Measurements from ENCODE around the gene KRTAP20-4.

GRCh38 chr21:30652891-30653290, 32.5 kb downstream of the KRTAP20-4 start:
- TF ChIP-seq CTCF (conservative IDR thresholded peaks at IDR 0.05; ENCODE audit: low read depth, low read length) (no peak), EZH2 (IDR thresholded peaks at IDR 0.05; ENCODE audit: borderline replicate concordance, low read depth, low read length, poor library complexity, severe bottlenecking) (no peak)
